Hypothalamus (tissue), 51 donors: Measurements from ENCODE around the gene ZNF333.

Source experiments
- DNase-seq, 51 donors: peaks; one replicate each; lab custom pipeline; 2025; lab: John Stamatoyannopoulos, UW

Gene ZNF333

DNA sequence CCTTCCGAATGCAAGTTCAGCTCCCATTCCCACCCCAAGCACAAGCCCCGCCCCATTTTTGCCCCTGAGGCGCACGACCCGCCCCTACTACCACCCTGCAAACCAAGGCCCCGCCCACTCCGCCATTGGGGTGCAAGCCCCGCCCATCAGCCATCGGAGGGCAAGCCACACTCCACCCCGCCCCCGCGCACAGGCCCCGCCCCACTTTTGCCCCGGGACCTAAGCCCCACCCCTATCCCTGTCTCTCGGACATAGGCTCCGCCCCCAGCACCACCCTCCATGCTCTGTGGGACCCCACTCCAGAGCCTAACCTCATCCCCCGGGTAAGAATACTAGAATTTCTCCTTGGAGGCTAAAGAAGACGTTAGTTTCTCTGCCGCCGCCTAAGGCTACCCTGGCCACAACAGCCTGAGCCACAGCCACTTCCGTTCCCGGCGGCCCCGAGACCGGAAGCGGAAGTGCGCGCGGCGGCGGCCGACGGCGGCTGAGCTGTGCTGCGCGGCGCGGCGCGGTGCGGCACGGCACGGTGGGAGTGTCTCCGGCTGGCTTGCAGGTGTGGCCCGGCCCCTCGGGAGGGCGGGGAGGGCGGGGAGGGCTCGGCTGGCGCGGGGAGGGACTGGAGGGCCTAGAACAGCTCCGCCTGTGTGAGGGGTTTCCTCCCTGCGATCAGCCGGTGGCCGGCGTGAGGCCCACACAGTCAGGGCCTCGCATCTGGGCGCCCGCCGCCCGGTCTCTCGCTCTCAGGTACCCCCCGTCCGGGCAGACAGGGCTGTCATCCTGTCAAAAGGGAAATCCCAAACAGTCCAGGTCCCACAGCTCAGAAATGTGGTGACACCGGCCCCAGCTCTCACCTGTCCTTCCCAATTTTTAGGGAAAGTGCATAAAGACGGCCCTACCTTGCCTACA is at the start of gene ZNF333:
Gene ZNF333 (plus strand): TSS at position 451 of the 906 bp plus-strand sequence. CDS start 3,444 bp downstream, outside the sequence.
- DNase-seq: peak; percentile 62 to 98 (median 90)

- no peak for DNase-seq
Observed at GRCh38 chr19:14648506-14648905, 41.3 kb upstream of the ZNF333 start.

DNA sequence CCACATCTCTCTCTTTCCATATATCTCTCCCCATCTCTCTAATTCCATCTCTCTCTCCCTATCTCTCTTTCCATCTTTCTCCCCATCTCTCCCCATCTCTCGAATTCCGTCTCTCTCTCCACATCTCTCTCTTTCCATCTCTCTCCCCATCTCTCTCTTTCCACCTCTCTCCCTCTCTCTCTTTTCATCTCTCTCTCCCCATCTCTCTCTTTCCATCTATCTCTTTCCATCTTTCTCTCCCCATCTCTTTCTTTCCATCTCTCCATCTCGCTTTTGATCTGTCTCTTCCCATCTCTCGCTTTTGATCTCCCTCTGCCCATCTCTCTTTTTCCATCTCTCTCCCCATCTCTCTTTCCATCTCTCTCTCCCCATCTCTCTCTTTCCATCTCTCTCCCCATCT is 40.8 kb upstream of the ZNF333 start:
- DNase-seq: no peak

DNA sequence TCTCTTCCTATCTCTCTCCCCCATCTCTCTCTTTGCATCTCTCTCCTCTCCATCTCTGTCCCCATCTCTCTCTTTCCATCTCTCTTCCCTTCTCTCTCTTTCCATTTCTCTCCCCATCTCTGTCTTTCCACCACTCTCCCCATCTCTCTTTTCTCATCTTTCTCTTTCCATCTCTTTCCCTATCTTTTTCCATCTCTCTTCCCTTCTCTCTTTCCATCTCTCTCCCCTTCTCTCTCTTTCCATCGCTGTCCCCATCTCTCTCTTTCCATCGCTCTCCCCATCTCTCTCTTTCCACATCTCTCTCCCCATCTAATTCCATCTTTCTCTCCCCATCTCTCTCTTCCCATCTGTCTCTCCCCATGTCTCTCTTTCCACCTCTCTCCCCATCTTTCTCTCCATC is 39.7 kb upstream of the ZNF333 start:
- DNase-seq: no peak

GRCh38 chr19:14654786-14655560 is 34.9 kb upstream of the ZNF333 start:
- DNase-seq: no peak

DNA sequence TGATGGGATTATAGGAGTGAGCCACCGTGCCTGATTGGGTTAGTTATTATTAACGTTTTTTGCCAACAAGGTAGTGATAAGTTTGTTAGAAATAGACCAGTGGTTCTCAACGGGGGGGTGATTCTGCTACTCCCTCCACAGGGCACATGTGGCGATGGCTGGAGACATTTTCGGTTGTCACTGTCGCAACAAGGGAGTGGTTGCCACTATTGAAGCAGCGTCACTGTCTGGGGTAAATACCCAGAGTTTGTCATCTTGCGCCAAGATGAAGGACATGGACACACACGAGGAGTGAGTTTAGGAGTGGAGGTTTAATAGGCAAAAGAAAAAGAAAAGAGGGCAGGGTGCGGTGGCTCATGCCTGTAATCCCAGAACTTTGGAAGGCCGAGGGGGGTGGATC is 34.1 kb upstream of the ZNF333 start:
- no peak for DNase-seq

GRCh38 chr19:14659874-14660489 is 29.9 kb upstream of the ZNF333 start:
- no peak for DNase-seq

- peak in 1 of 51 donors; percentile 2 for DNase-seq
Observed at GRCh38 chr19:14661372-14661924, 28.4 kb upstream of the ZNF333 start.

DNA sequence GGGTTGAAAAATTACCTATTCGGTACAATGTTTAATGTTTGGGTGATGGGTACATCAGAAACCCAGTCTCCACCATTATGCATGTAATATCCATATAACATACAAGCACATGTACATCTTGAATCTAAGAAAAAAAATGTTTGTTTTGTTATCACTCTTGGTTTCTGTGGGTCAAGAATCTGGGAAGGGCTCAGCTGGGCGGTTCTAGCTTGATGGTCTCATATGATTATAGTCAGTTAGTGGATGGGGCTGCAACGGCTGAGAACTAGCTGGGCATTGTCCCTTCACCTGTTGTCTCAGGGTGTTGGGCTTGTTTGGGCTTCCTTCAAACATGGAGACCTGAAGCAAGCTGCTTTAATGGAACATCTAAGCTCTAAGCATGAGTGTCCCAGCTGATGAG is 19.9 kb upstream of the ZNF333 start:
- DNase-seq: no peak

- no peak for DNase-seq
Observed at GRCh38 chr19:14670408-14670807, 19.4 kb upstream of the ZNF333 start.

DNA sequence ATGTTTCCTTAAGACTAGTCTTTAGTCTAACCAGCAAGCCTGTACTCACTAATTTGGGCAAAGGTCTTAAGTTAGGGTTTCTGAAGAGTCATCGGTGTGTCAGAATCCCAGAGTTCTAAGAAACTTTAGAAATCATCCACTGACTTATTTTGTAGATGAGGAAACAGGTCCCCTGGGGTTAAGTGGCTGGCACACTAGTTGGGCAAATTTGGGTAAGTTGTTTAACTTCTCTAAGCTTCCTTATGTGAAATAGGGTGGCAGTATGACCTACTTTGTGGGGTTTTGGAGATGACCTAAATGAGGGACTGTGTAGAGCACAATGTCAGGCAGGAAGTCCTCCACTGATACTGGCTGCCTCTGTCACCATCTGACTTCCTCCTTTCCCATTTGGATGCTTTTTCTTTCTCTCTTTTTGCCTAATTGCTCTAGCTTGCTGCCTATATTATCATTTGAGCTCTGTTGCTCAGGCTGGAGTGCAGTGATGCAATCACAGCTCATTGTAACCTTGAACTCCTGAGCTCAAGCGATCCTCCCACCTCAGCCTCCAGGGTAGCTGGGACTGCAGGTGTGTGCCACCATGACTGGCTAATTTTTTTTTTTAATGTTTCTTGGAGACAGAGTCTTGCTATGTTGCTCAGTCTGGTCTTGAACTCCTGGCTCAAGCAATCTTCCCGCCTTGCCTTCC is 17.5 kb upstream of the ZNF333 start:
- no peak for DNase-seq

- DNase-seq: no peak
Observed at GRCh38 chr19:14673088-14673487, 16.8 kb upstream of the ZNF333 start.

DNA sequence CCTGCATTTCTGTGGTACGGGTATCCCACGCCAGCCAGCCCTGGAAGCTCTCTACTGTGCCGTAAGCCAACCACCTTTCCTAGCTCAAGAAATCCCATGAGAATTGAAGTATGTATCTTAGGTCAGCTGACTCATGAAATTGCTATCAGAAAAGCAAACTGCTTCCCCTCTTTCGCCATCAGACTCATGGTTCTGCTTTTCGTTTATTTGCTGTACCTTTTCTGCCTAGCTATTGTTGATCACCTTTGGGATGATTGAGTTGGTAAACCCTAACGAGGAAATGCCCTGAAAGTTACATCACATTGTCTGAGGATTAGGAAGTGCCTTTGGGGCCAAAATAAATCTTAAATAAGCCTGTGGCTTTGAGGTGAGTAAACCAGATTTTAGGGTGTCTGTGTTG is 15.1 kb upstream of the ZNF333 start, which contains the start of gene ADGRE3:
Gene ADGRE3 (minus strand): TSS at position 81 of the 400 bp plus-strand sequence. CDS start 74 bp downstream, at position 7.
- no peak for DNase-seq

DNA sequence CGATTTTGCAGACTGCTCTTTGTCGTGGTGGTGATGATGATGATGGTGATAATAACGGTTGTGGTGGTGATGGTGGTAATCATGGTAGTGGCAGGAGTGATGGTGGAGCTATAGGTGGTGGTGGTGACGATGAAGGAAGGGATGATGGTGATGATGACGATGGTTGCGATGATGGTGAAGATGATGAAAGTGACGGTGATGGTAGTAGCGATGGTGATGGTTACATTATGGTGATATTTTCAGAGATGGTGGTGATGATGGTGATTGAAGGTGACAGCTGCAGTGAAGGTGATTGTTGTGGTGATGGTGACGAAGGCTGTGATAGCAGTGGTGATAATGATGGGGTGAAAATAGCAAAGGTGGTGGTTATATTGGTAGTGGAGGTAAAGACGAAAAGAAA is 13.1 kb upstream of the ZNF333 start:
- no peak for DNase-seq

DNA sequence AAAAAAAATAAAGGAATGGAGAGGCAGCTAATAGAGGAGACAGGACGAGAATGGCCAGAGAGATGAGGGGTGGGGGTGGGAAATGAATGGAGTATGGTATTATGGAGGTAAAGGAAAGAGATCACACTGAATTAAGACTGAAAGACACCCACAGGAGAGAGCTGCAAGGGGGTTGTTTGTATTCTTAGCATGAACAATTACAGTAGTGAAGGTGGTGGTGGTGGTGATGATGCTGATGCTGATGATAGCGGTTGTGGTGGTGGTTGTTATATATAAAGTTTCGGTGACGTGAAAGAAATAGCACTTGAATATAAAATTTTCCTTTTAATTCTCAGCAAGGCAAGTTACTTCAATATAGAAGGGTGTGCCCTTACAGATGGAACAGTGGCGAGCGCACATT is 12.4 kb upstream of the ZNF333 start:
- DNase-seq: no peak

- DNase-seq: no peak
Observed at GRCh38 chr19:14678199-14678598, 11.6 kb upstream of the ZNF333 start.

DNA sequence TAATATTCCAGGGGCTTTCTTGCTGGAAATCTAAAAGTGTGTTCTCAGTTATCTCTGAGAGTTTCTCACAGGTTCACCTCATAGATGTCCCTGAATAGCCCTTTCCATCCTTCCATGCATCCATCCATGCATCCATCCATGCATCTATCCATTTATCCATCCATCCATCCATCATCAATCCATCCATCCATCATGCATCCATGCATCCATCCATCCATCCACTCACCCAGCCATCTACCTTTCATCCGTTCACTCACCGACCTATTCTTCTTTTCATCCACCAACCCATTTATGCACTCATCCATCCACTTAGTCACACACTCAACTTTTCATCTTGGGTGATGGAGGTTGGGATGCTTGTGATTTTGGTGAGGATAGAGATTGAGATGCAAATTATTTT is 7.8 kb upstream of the ZNF333 start:
- DNase-seq: no peak

- no peak for DNase-seq
Observed at GRCh38 chr19:14683439-14683838, 6.4 kb upstream of the ZNF333 start.

GRCh38 chr19:14686411-14686810 is 3.4 kb upstream of the ZNF333 start:
- DNase-seq: peak in 1 of 51 donors; percentile 1

GRCh38 chr19:14694641-14695266 is 4.9 kb downstream of the ZNF333 start:
- no peak for DNase-seq
